Measurements from ENCODE around the gene OPA1. TPM values are rescaled to one million over a fixed set of nuclear protein-coding genes. Genes with fewer than 3 reads are reported as not detected.
A peak's percentile ranks its signal among the peaks of the same experiment; 100 is the strongest.

Gene OPA1
- 10 to 100 TPM; 42.2 to 56.1 (median 47.2) TPM for total RNA-seq

- Histone ChIP-seq H3K27ac (replicated peaks in 1 of 4) (peak within 1 kb of the TSS; percentile 84 to 93 (median 90)), H3K27me3 (no peaks in the 10 kb centered on the region), H3K36me3 (peaks cover 0 to 16% (median 2%) of the 10 kb centered on the region in 4 donors), H3K4me3 (peak within 1 kb of the TSS; percentile 74 to 89 (median 88)), H3K4me1 (peaks cover 25 to 33% (median 28%) of the 10 kb centered on the region in 4 donors), H3K9me3 (no peaks in the 10 kb centered on the region)
- WGBS = 1% methylated on average over 29 of the region's 55 CpGs
- TF ChIP-seq POLR2A (IDR thresholded peaks at IDR 0.05; ENCODE audit: low read depth) = peak; percentile 17
- TF ChIP-seq POLR2AphosphoS5 (IDR thresholded peaks at IDR 0.05) = peak; percentile 93 to 99
- TF ChIP-seq CTCF (IDR thresholded peaks at IDR 0.05) = peak; percentile 20 to 44 (median 36)
- TF ChIP-seq EP300 (IDR thresholded peaks at IDR 0.05) = no peak
- intact Hi-C loops (cut with DNase I) = no loop called here
- peak; percentile 98 for DNase-seq (ENCODE audit: extremely low spot score)
Observed at GRCh38 chr3:193592841-193593667, at the start of gene OPA1. OPA1 (plus strand) TSS chr3:193593208; CDS start chr3:193593378, 170 bp downstream.

- H3K4me1 ChIP-seq = no peaks in the 10 kb centered on the region
- no peak overlapping the region for H3K27ac ChIP-seq (replicated peaks in 1 of 4)
- H3K27me3 ChIP-seq = no peaks in the 10 kb centered on the region
- intact Hi-C loops (cut with DNase I) = no loop called here
- H3K9me3 ChIP-seq = peaks cover 0 to 4% (median 0%) of the 10 kb centered on the region in 4 donors
- no peak for DNase-seq (ENCODE audit: extremely low spot score)
- WGBS = 83% methylated on average over 1 of the region's 1 CpG
- H3K4me3 ChIP-seq = no peak overlapping the region
- no peaks in the 10 kb centered on the region for H3K36me3 ChIP-seq
- TF ChIP-seq EP300 (IDR thresholded peaks at IDR 0.05) = no peak
Observed at GRCh38 chr3:193544289-193544688, 48.7 kb upstream of the OPA1 start.

- WGBS = 100% methylated on average over 1 of the region's 1 CpG
- no peak for DNase-seq (ENCODE audit: extremely low spot score)
- no peak overlapping the region for H3K4me3 ChIP-seq
- no peaks in the 10 kb centered on the region for H3K4me1 ChIP-seq
- H3K27ac ChIP-seq (replicated peaks in 1 of 4) = no peak overlapping the region
- H3K27me3 ChIP-seq = no peaks in the 10 kb centered on the region
- TF ChIP-seq EP300 (IDR thresholded peaks at IDR 0.05) (no peak), POLR2A (IDR thresholded peaks at IDR 0.05; ENCODE audit: low read depth) (no peak), POLR2AphosphoS5 (IDR thresholded peaks at IDR 0.05) (no peak), CTCF (IDR thresholded peaks at IDR 0.05) (no peak)
- H3K36me3 ChIP-seq = no peaks in the 10 kb centered on the region
- intact Hi-C loops (cut with DNase I) = no loop called here
- peaks cover 0 to 4% (median 0%) of the 10 kb centered on the region in 4 donors for H3K9me3 ChIP-seq
Observed at GRCh38 chr3:193545304-193545703, 47.7 kb upstream of the OPA1 start.

- no peak for DNase-seq (ENCODE audit: extremely low spot score)
- H3K36me3 ChIP-seq = no peaks in the 10 kb centered on the region
- peaks cover 0 to 4% (median 0%) of the 10 kb centered on the region in 4 donors for H3K9me3 ChIP-seq
- no peaks in the 10 kb centered on the region for H3K4me1 ChIP-seq
- TF ChIP-seq CTCF (IDR thresholded peaks at IDR 0.05) (no peak), POLR2AphosphoS5 (IDR thresholded peaks at IDR 0.05) (no peak), EP300 (IDR thresholded peaks at IDR 0.05) (no peak), POLR2A (IDR thresholded peaks at IDR 0.05; ENCODE audit: low read depth) (no peak)
- H3K27me3 ChIP-seq = no peaks in the 10 kb centered on the region
- intact Hi-C loops (cut with DNase I) = no loop called here
- H3K4me3 ChIP-seq = no peak overlapping the region
- H3K27ac ChIP-seq (replicated peaks in 1 of 4) = no peak overlapping the region
Observed at GRCh38 chr3:193546129-193546528, 46.9 kb upstream of the OPA1 start.

GRCh38 chr3:193548406-193548805, 44.6 kb upstream of the OPA1 start:
- DNase-seq (ENCODE audit: extremely low spot score) = no peak
- peaks cover 0 to 4% (median 0%) of the 10 kb centered on the region in 4 donors for H3K9me3 ChIP-seq
- no peaks in the 10 kb centered on the region for H3K4me1 ChIP-seq
- WGBS = 45% methylated on average over 4 of the region's 4 CpGs
- H3K4me3 ChIP-seq = no peak overlapping the region
- TF ChIP-seq POLR2AphosphoS5 (IDR thresholded peaks at IDR 0.05) (no peak), EP300 (IDR thresholded peaks at IDR 0.05) (no peak), CTCF (IDR thresholded peaks at IDR 0.05) (no peak), POLR2A (IDR thresholded peaks at IDR 0.05; ENCODE audit: low read depth) (no peak)
- H3K27me3 ChIP-seq = no peaks in the 10 kb centered on the region
- no peaks in the 10 kb centered on the region for H3K36me3 ChIP-seq
- H3K27ac ChIP-seq (replicated peaks in 1 of 4) = no peak overlapping the region
- intact Hi-C loops (cut with DNase I) = no loop called here
